ENCODE measurements around the gene MPDZ.

- TF ChIP-seq EZH2phosphoT487 (IDR thresholded peaks at IDR 0.05; ENCODE audit: low read depth) = no peak
- TF ChIP-seq, protein P1, sequence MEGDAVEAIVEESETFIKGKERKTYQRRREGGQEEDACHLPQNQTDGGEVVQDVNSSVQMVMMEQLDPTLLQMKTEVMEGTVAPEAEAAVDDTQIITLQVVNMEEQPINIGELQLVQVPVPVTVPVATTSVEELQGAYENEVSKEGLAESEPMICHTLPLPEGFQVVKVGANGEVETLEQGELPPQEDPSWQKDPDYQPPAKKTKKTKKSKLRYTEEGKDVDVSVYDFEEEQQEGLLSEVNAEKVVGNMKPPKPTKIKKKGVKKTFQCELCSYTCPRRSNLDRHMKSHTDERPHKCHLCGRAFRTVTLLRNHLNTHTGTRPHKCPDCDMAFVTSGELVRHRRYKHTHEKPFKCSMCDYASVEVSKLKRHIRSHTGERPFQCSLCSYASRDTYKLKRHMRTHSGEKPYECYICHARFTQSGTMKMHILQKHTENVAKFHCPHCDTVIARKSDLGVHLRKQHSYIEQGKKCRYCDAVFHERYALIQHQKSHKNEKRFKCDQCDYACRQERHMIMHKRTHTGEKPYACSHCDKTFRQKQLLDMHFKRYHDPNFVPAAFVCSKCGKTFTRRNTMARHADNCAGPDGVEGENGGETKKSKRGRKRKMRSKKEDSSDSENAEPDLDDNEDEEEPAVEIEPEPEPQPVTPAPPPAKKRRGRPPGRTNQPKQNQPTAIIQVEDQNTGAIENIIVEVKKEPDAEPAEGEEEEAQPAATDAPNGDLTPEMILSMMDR (IDR thresholded peaks at IDR 0.05; ENCODE audit: low read depth, low read length) = no peak
Measured at GRCh38 chr9:13318027-13318426, 38.5 kb upstream of the MPDZ start.

All from OCI-LY3 (cell line).